SJSA1 (cell line): ENCODE results near the gene TMEM259. TPM values are rescaled to one million over a fixed set of nuclear protein-coding genes. Genes with fewer than 3 reads are reported as not detected.

Source experiments
- DNase-seq, 2 experiments: peaks; one replicate each; pipeline ENCODE4 v3.0.0-alpha.2; 2015 to 2020; ENCODE audit warnings: low spot score in 2 of 2, low read depth in 1 of 2
- H3K27ac ChIP-seq: fragments of 250-450 bp; sonication (Bioruptor Pico); 2 replicates; pipeline ENCODE4 v1.5.1; 2020; ENCODE audit warnings: mild to moderate bottlenecking, moderate library complexity
- H3K27me3 ChIP-seq: fragments of 250-450 bp; sonication (Bioruptor Pico); replicated peaks from 2 replicates; pipeline ENCODE4 v1.5.1; 2020; ENCODE audit warnings: mild to moderate bottlenecking, moderate library complexity
- H3K36me3 ChIP-seq: fragments of 250-450 bp; sonication (Bioruptor Pico); 2 replicates; pipeline ENCODE4 v1.5.1; 2020; ENCODE audit warnings: mild to moderate bottlenecking
- H3K4me1 ChIP-seq: fragments of 250-450 bp; sonication (Bioruptor Pico); replicated peaks from 2 replicates; pipeline ENCODE4 v1.6.1; 2021; ENCODE audit warnings: mild to moderate bottlenecking
- H3K4me3 ChIP-seq: fragments of 250-450 bp; sonication (Bioruptor Pico); 2 replicates; pipeline ENCODE4 v1.5.1; 2020; ENCODE audit warnings: mild to moderate bottlenecking
- H3K9me3 ChIP-seq: fragments of 250-450 bp; sonication (Bioruptor Pico); replicated peaks from 2 replicates; pipeline ENCODE4 v1.5.1; 2020; ENCODE audit warnings: mild to moderate bottlenecking
- total RNA-seq: library from RNA; depleted of rRNA; stranded (reverse); fragments of >200 nt; shearing (Covaris generic); gene quantifications from 2 replicates; pipeline ENCODE4 v1.2.3, GENCODE V29; 2014

TMEM259 gene
- total RNA-seq, 1 experiment from 2014 or later, result 122 TPM

DNA sequence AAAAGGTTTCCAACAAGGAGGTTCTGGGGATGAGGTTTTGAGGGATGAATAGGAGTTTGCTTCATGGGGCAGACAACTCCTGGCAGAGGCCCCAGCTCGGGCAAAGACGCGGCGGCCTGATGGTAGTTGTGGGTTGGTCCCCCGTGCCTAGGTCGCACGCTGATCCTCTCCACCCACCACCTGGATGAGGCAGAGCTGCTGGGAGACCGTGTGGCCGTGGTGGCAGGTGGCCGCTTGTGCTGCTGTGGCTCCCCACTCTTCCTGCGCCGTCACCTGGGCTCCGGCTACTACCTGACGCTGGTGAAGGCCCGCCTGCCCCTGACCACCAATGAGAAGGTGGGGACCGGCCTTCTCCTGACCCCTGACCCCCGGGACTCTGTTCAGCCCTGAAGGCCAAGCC lies 30.9 kb upstream of the TMEM259 start:
- no peak overlapping the region for H3K27ac ChIP-seq
- no peaks in the 10 kb centered on the region for H3K9me3 ChIP-seq
- H3K4me1 ChIP-seq, result no peaks in the 10 kb centered on the region
- H3K36me3 ChIP-seq, result no peaks in the 10 kb centered on the region
- no peak overlapping the region for H3K4me3 ChIP-seq
- no peak for DNase-seq
- no peaks in the 10 kb centered on the region for H3K27me3 ChIP-seq

DNA sequence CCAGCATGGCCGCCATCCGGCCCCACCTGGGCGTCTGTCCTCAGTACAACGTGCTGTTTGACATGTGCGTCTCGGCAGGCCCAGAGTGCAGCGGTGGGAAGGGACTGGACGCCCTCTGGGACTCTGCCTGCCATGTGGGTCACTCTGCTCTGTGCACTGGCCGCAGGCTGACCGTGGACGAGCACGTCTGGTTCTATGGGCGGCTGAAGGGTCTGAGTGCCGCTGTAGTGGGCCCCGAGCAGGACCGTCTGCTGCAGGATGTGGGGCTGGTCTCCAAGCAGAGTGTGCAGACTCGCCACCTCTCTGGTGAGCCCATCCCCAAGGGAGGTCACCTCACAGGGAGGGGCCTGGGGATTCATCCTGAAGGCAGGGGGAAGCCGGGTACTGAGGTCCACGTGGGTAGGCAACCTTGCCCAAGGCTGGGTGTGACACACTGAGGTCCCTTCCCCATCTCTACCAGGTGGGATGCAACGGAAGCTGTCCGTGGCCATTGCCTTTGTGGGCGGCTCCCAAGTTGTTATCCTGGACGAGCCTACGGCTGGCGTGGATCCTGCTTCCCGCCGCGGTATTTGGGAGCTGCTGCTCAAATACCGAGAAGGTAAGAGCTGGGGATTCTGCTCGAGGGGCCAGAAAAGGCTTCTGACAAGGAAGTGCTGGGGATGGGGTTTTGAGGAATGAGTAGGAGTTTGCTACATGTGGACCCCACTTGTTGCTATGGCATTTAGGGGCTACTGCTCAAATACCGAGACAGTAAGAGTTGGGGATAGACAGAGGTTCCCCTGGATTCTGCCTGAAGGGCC lies 30.3 kb upstream of the TMEM259 start:
- Histone ChIP-seq H3K9me3 (no peaks in the 10 kb centered on the region), H3K4me3 (no peak overlapping the region), H3K36me3 (no peaks in the 10 kb centered on the region), H3K27me3 (no peaks in the 10 kb centered on the region), H3K27ac (no peak overlapping the region), H3K4me1 (no peaks in the 10 kb centered on the region)
- DNase-seq, result no peak

DNA sequence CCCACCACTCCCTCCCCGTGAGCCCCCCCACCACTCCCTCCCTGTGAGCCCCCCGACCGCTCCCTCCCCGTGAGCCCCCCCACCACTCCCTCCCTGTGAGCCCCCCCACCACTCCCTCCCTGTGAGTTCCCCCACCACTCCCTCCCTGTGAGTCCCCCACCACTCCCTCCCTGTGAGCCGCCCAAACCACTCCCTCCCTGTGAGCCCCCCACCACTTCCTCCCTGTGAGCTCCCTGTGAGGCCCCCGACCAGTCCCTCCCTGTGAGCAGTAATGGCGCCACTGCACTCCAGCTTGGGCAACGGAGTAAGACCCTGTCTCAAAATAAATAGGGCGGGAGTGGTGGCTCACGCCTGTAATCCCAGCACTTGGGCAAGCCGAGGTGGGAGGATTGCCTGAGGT lies 28.9 kb upstream of the TMEM259 start:
- Histone ChIP-seq H3K4me3 (no peak overlapping the region), H3K27me3 (no peaks in the 10 kb centered on the region), H3K36me3 (no peaks in the 10 kb centered on the region), H3K27ac (no peak overlapping the region), H3K9me3 (no peaks in the 10 kb centered on the region), H3K4me1 (no peaks in the 10 kb centered on the region)
- no peak for DNase-seq

DNA sequence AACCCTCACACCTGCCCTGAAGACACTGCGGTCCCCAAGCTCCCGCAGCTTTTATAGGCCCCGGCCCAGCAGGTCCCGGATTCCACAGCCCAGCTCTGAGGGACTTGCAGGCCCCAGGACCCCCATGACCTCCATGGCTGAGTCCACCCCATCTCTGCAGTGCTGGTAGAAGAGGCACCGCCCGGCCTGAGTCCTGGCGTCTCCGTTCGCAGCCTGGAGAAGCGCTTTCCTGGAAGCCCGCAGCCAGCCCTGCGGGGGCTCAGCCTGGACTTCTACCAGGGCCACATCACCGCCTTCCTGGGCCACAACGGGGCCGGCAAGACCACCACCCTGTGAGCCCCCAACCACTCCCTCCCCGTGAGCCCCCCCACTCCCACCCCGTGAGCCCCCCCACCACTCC lies 28.2 kb upstream of the TMEM259 start:
- Histone ChIP-seq H3K27ac (no peak overlapping the region), H3K36me3 (no peaks in the 10 kb centered on the region), H3K27me3 (no peaks in the 10 kb centered on the region), H3K9me3 (no peaks in the 10 kb centered on the region), H3K4me1 (no peaks in the 10 kb centered on the region), H3K4me3 (no peak overlapping the region)
- no peak for DNase-seq

DNA sequence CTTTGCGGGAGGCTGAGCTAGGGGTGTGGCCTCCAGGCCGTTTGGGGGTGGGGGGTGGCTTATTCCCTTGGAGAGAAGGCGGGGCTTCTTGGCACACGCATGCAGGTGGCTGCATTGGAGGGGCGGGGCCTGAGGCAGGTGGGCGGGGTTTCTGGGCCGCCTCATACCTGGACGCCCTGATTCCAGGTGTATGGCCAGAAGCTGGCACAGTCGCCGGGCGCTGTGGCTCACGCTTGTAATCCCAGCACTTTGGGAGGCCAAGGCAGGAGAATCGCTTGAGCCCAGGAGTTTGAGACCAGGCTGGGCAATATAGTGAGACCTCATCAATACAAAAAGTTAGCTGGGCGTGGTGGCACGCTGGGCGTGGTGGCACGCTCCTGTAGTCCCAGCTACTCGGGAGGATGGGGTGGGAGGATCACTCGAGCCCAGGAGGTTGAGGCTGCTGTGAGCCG lies 26.8 kb upstream of the TMEM259 start:
- no peaks in the 10 kb centered on the region for H3K36me3 ChIP-seq
- H3K4me1 ChIP-seq, result no peaks in the 10 kb centered on the region
- no peak overlapping the region for H3K27ac ChIP-seq
- no peaks in the 10 kb centered on the region for H3K27me3 ChIP-seq
- no peak overlapping the region for H3K4me3 ChIP-seq
- no peaks in the 10 kb centered on the region for H3K9me3 ChIP-seq
- no peak for DNase-seq

DNA sequence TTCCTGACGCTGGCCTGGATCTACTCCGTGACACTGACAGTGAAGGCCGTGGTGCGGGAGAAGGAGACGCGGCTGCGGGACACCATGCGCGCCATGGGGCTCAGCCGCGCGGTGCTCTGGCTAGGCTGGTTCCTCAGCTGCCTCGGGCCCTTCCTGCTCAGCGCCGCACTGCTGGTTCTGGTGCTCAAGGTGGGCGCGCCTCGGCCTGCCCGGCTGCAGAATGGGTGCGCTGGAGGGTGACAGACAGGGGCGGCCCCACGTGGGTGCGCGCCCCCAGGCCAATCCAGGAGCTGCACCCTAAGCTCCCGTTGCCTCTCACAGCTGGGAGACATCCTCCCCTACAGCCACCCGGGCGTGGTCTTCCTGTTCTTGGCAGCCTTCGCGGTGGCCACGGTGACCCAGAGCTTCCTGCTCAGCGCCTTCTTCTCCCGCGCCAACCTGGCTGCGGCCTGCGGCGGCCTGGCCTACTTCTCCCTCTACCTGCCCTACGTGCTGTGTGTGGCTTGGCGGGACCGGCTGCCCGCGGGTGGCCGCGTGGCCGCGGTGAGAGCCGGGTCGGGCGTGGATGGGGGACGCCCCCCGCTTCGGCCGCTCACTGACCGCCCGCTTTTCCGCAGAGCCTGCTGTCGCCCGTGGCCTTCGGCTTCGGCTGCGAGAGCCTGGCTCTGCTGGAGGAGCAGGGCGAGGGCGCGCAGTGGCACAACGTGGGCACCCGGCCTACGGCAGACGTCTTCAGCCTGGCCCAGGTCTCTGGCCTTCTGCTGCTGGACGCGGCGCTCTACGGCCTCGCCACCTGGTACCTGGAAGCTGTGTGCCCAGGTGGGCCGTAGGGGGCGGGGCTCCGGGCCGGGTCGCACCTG lies 26.1 kb upstream of the TMEM259 start:
- Histone ChIP-seq H3K9me3 (no peaks in the 10 kb centered on the region), H3K4me3 (no peak overlapping the region), H3K27me3 (no peaks in the 10 kb centered on the region), H3K27ac (no peak overlapping the region), H3K4me1 (no peaks in the 10 kb centered on the region; the same call in 1 of the 2 replicates), H3K36me3 (no peaks in the 10 kb centered on the region)
- no peak for DNase-seq

DNA sequence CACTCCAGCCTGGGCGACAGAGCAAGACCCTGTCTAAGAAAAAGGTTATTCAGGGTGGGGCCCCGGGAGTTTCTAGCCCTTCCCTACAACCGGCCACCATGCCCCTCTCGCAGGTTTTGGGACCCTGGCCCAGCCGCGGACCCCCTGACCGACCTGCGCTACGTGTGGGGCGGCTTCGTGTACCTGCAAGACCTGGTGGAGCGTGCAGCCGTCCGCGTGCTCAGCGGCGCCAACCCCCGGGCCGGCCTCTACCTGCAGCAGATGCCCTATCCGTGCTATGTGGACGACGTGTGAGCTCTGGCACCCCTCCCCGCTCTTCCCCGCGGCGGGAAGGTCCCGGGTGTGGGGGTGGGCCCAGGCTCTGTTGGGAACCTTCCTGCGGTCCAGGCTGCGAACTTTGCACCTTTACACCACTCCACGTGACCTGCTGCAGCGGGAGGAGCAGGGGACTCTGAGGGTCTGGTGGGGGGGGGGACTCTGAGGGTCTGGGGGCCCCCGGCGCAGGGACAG lies 25.2 kb upstream of the TMEM259 start:
- peaks cover 8% of the 10 kb centered on the region for H3K4me1 ChIP-seq
- H3K27ac ChIP-seq, result no peak overlapping the region
- DNase-seq, result no peak
- H3K27me3 ChIP-seq, result no peaks in the 10 kb centered on the region
- no peaks in the 10 kb centered on the region for H3K9me3 ChIP-seq
- H3K36me3 ChIP-seq, result no peaks in the 10 kb centered on the region
- no peak overlapping the region for H3K4me3 ChIP-seq

DNA sequence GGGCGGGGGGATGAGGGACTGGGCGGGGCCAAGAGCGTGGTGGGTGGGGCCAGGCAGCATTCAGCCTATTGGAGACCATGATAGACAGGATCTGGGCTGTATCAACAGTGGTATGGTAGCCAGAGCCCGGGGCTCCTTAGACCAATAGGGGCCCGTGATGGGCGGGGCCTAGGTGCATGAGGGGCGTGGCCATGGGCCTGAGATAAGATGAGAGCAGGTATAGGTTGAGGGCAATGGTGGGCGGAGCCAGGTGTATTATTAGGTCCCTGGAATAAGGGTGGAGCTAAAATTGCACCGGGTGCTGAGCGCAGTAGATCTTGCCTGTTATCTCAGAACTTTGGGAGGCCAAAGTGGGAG lies 24.3 kb upstream of the TMEM259 start:
- Histone ChIP-seq H3K4me3 (no peak overlapping the region), H3K4me1 (peaks cover 17% of the 10 kb centered on the region), H3K9me3 (no peaks in the 10 kb centered on the region), H3K27ac (no peak overlapping the region), H3K27me3 (no peaks in the 10 kb centered on the region), H3K36me3 (no peaks in the 10 kb centered on the region)
- no peak for DNase-seq

DNA sequence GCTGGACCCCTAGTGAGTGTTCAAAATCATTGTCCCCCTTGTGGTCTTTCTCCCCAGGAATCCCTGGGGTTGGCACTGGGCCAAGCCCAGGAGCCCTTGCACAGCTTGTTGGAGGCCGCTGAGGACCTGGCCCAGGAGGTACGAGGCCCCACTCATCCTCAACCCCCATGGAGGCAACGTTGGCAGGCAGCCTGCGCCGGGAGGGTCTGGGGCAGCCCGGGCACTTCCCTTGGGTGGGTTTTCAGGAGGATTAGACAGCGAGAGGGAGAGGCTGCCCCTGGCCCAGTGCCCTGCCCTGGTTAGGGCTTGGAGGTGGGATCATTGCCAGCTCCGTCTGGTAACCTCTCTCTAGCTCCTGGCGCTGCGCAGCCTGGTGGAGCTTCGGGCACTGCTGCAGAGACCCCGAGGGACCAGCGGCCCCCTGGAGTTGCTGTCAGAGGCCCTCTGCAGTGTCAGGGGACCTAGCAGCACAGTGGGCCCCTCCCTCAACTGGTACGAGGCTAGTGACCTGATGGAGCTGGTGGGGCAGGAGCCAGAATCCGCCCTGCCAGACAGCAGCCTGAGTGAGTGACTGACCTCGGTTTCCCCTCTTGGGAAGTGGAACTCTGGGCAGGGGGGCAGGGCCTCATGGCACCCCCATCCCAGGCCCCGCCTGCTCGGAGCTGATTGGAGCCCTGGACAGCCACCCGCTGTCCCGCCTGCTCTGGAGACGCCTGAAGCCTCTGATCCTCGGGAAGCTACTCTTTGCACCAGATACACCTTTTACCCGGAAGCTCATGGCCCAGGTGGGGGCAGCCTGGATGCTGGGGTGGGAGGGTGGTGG lies 22.0 kb upstream of the TMEM259 start:
- no peak for DNase-seq
- Histone ChIP-seq H3K27ac (no peak overlapping the region), H3K36me3 (peaks cover 18% of the 10 kb centered on the region), H3K4me3 (no peak overlapping the region), H3K9me3 (no peaks in the 10 kb centered on the region), H3K4me1 (peaks cover 35% of the 10 kb centered on the region), H3K27me3 (no peaks in the 10 kb centered on the region)

DNA sequence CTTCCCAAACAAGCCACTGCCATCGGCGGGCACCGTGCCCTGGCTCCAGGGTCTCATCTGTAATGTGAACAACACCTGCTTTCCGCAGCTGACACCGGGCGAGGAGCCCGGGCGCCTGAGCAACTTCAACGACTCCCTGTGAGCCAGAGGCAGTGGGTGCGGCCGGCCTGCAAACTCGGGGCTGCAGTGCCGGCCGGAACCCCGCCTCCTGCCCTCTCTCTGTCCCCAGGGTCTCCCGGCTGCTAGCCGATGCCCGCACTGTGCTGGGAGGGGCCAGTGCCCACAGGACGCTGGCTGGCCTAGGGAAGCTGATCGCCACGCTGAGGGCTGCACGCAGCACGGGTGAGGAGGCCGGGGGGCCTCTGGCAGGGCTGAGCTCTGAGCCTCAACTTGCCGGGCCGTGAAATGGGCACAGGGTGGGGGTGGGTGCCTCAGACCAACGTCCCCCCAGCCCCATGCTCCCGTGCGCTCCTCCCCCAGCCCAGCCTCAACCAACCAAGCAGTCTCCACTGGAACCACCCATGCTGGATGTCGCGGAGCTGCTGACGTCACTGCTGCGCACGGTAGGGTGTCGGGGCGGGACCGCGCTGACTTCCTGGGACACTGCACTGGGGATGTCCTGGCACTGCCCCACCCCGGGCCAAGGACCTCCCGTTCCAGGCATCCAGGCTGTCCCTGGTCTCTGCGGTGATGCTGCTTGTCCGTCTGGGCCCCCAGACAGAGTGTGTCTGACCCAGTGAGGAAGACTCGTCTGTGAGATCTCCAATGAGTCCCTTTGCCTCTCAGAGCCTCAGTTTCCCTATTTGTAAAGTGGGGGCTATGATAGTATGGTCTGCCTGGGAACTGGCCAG lies 21.1 kb upstream of the TMEM259 start:
- H3K27me3 ChIP-seq, result no peaks in the 10 kb centered on the region
- DNase-seq, result no peak
- no peak overlapping the region for H3K27ac ChIP-seq
- H3K36me3 ChIP-seq, result peaks cover 27% of the 10 kb centered on the region
- H3K4me1 ChIP-seq, result peaks cover 42% of the 10 kb centered on the region
- no peaks in the 10 kb centered on the region for H3K9me3 ChIP-seq
- no peak overlapping the region for H3K4me3 ChIP-seq

DNA sequence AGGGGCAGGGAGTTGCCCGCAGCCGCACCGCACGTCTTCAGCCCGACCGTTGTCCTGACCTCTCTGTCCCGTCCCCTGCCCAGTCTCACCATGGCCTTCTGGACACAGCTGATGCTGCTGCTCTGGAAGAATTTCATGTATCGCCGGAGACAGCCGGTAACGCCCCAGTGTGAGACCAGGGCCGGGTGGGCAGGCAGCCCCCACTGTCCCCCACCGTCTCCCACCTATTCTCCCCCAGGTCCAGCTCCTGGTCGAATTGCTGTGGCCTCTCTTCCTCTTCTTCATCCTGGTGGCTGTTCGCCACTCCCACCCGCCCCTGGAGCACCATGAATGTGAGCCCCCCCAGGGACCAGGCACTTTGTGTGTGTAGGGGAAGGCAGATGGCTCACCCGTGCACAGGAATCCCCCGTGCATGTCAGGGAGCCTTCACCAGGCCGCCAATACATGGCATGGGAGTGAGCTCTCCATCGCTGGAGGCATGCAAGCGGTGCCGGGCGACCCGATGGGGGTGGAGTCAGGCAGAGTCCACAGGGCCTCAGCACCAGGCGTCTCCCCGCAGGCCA lies 20.4 kb upstream of the TMEM259 start:
- no peaks in the 10 kb centered on the region for H3K9me3 ChIP-seq
- H3K27ac ChIP-seq, result no peak overlapping the region
- no peaks in the 10 kb centered on the region for H3K27me3 ChIP-seq
- peaks cover 34% of the 10 kb centered on the region for H3K36me3 ChIP-seq
- DNase-seq, result no peak
- peaks cover 43% of the 10 kb centered on the region for H3K4me1 ChIP-seq
- peak overlapping the region; percentile 30 for H3K4me3 ChIP-seq

DNA sequence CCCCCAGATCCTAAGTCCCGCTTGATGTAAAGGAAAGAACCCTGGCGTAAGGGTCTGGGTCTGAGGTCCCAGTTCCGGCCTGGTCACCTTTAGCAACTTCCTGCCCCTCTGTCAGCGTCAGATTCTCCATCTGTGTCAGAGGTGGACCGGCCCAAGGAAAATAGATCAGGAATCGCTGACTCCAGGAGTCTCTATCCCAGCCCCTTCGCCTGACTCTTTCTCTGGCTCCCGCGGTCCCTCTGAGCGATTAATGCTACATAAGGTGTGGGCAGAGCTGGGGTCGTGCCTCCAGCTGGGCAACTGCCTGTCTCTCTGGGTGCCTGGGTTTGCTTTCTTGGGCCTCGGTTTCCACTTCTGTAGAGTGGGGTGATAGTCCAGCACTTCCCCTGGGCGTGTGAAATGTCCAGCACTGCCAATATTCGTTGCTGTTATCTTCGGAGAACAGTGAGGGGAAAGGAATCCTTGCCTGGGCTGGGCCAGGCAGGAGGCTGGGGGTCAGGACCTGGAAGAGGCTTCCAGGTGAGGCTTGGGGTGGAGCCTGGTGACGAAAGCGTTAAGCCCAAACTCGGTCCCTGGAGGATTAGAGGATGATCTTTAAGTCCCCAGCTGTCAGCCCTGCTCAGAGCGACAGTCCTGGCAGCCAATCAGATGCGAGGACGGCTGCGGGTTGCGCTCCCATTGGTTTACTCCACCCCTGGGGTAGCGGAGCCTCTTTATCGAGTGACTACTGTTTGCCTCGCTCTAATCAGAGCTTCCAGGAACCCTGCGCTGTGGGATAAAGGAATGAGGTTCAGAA lies 19.8 kb upstream of the TMEM259 start:
- no peaks in the 10 kb centered on the region for H3K9me3 ChIP-seq
- peak overlapping the region; percentile 30 for H3K4me3 ChIP-seq
- H3K27me3 ChIP-seq, result no peaks in the 10 kb centered on the region
- peaks cover 48% of the 10 kb centered on the region for H3K4me1 ChIP-seq
- H3K36me3 ChIP-seq, result peaks cover 41% of the 10 kb centered on the region
- no peak overlapping the region for H3K27ac ChIP-seq
- DNase-seq, result peak; percentile 90 to 94
